HepG2 (cell line): ENCODE results near the gene ANO6. TPM values are rescaled to one million over a fixed set of nuclear protein-coding genes. Genes with fewer than 3 reads are reported as not detected.

ENCODE experiments used
- ARNTL ChIP-seq: sonication (generic); formaldehyde crosslinking; IDR thresholded peaks from 2 replicates; pipeline ENCODE4 v1.4.0; 2020; ENCODE audit warnings: mild to moderate bottlenecking, missing genetic modification reagents
- DMAP1 ChIP-seq: IDR thresholded peaks from 2 replicates; pipeline ENCODE4 v1.6.1; 2016
- DNMT1 ChIP-seq: sonication (generic); formaldehyde crosslinking; IDR thresholded peaks from 2 replicates; pipeline ENCODE4 v1.5.1; 2020; ENCODE audit warnings: mild to moderate bottlenecking, missing genetic modification reagents
- FOSL1 ChIP-seq: sonication (generic); formaldehyde crosslinking; IDR thresholded peaks from 2 replicates; pipeline ENCODE4 v1.9.0; 2021; ENCODE audit warnings: missing genetic modification reagents, borderline replicate concordance
- HOXA5 ChIP-seq: sonication (generic); formaldehyde crosslinking; IDR thresholded peaks from 2 replicates; pipeline ENCODE4 v1.4.0; 2020; ENCODE audit warnings: missing genetic modification reagents
- KLF16 ChIP-seq, 2 experiments: sonication (generic) in 1 of 2; formaldehyde crosslinking in 1 of 2; IDR thresholded peaks; 2 replicates each; pipeline versions ENCODE4 v1.6.1 to v1.8.0; 2016 to 2023; ENCODE audit warnings: missing genetic modification reagents in 2 of 2, missing compliant biosample characterization in 1 of 2
- PHF21A ChIP-seq: sonication (generic); formaldehyde crosslinking; IDR thresholded peaks from 2 replicates; pipeline ENCODE4 v1.5.0; 2020; ENCODE audit warnings: mild to moderate bottlenecking, missing genetic modification reagents
- POLR2AphosphoS5 ChIP-seq: IDR thresholded peaks from 2 replicates; pipeline ENCODE4 v1.6.1; 2012; ENCODE audit warnings: low read depth, low read length
- RFXANK ChIP-seq: IDR thresholded peaks from 2 replicates; pipeline ENCODE4 v1.6.1; 2016
- SKI ChIP-seq: fragments of 450-650 bp; IDR thresholded peaks from one replicate; pipeline ENCODE4 v1.6.1; 2018; ENCODE audit warnings: mild to moderate bottlenecking; ENCODE audit not compliant: partially characterized antibody
- SPEN ChIP-seq: sonication (generic); formaldehyde crosslinking; IDR thresholded peaks from 2 replicates; pipeline ENCODE4 v1.5.1; 2020; ENCODE audit warnings: low read depth, mild to moderate bottlenecking, missing genetic modification reagents
- SYNCRIP ChIP-seq: fragments of 200-400 bp; formaldehyde crosslinking; IDR thresholded peaks from 2 replicates; pipeline ENCODE4 v1.6.1; 2018; ENCODE audit warnings: mild to moderate bottlenecking, low read depth, low read length; ENCODE audit not compliant: insufficient read depth
- ZC3H4 ChIP-seq: sonication (generic); formaldehyde crosslinking; IDR thresholded peaks from 2 replicates; pipeline ENCODE4 v1.4.0; 2020; ENCODE audit warnings: missing genetic modification reagents, borderline replicate concordance
- ZNF124 ChIP-seq: sonication (generic); formaldehyde crosslinking; IDR thresholded peaks from 2 replicates; pipeline ENCODE4 v1.4.0; 2020; ENCODE audit warnings: missing genetic modification reagents
- ZNF350 ChIP-seq: sonication (generic); formaldehyde crosslinking; IDR thresholded peaks from 2 replicates; pipeline ENCODE4 v1.4.0; 2020; ENCODE audit warnings: mild to moderate bottlenecking, low read depth, missing genetic modification reagents, borderline replicate concordance
- ZNF546 ChIP-seq: sonication (generic); formaldehyde crosslinking; conservative IDR thresholded peaks from 2 replicates; pipeline ENCODE4 v1.8.1; 2023; ENCODE audit warnings: mild to moderate bottlenecking, missing genetic modification reagents
- ZNF589 ChIP-seq: sonication (generic); formaldehyde crosslinking; conservative IDR thresholded peaks from 2 replicates; pipeline ENCODE4 v1.8.0; 2022; ENCODE audit warnings: mild to moderate bottlenecking, moderate library complexity, missing genetic modification reagents
- ZSCAN29 ChIP-seq: sonication (generic); formaldehyde crosslinking; conservative IDR thresholded peaks from 2 replicates; pipeline ENCODE4 v1.4.0; 2020; ENCODE audit warnings: mild to moderate bottlenecking, missing genetic modification reagents
- polyA plus RNA-seq, 8 experiments: library from polyadenylated mRNA; depleted of rRNA in 3 of 8; stranded (reverse) in 7 of 8; unstranded in 1 of 8; fragments of >200 nt; fragmentation: Illumina TruSeq in 4 of 8; extraction: Trizol in 4 of 8; gene quantifications; 2 replicates each; pipeline versions ENCODE4 v1.2.1 to v1.2.3, GENCODE V29; 2011 to 2016; ENCODE audit warnings: low read depth in 4 of 8, missing spikeins in 1 of 8, mixed read lengths in 1 of 8; ENCODE audit not compliant: insufficient read depth in 1 of 8
- total RNA-seq, 5 experiments: library from RNA; depleted of rRNA; stranded (reverse); fragments of >200 nt; fragmentation: Illumina TruSeq; extraction: Trizol; gene quantifications; 2 replicates each; pipeline ENCODE4 v1.2.3, GENCODE V29; 2016; ENCODE audit warnings: low read depth in 1 of 5
- TF ChIP-seq, protein P1 (sequence below): sonication (generic); formaldehyde crosslinking; IDR thresholded peaks from 2 replicates; pipeline ENCODE4 v1.5.0; 2020; ENCODE audit warnings: mild to moderate bottlenecking, missing genetic modification reagents
- TF ChIP-seq, protein P2 (sequence below): sonication (generic); formaldehyde crosslinking; IDR thresholded peaks from 2 replicates; pipeline ENCODE4 v1.5.1; 2020; ENCODE audit warnings: missing genetic modification reagents, mild to moderate bottlenecking, borderline replicate concordance
- TF ChIP-seq, protein P3 (sequence below): sonication (generic); formaldehyde crosslinking; IDR thresholded peaks from 2 replicates; pipeline ENCODE4 v1.5.1; 2020; ENCODE audit warnings: mild to moderate bottlenecking, moderate library complexity, missing genetic modification reagents

The ANO6 gene
- total and polyA plus RNA-seq, 2 of the 13 experiments (the other 11 are each of a cell fraction or from before 2014, with no cell fraction given) = 37.8 to 57.1 TPM

DNA sequence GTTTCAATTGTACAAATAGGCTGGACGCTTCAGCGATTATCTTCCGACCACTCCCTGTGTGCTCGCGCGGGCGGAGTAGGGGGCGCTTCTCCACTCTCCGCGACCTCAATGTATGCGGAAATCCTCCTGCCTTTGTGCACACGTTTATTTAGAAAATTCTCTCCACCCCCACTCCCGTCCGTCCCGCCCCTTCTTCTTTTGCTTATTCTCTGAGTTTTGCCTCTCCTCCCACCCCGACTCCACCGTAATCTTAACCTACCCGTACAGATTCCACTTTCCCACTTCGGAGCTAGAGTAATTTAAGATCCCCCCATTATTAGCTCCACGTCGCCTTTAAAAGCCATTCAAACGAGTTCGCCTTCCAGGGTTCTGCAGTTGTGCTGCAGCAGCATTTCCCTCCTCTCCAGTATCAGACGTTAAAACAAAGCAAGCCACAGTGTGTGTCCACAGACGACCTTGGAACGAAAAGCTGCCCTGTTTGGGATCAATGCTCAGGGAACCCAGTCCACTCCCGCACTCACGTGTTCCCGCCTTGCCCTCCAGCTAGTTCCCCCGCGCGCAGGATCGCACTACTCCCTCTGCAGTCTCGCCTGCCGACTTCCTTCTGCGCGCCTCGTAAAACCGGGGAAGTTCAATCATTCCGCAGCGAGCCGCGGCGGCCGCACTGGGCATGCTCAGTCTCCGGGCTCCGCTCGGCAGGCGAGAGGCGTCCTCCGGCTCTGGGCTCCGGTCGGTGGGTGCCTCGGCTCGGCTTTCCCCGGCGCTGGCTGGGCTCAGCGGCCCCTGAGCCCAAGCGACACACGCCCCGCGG is at the start of gene ANO6 (continued):
- TF ChIP-seq FOSL1 (CRISPR knock-in tag) (no peak), DMAP1 (CRISPR knock-in tag) (peak; percentile 80; the same call in 1 of the 2 replicates), ZNF546 (CRISPR knock-in tag) (0 out of 2 replicates have a peak, but pooled peaks have one; percentile 70), ZC3H4 (CRISPR knock-in tag) (0 out of 2 replicates have a peak, but pooled peaks have one; percentile 47), PHF21A (0 out of 2 replicates have a peak, but pooled peaks have one; percentile 5), ZNF124 (peak; percentile 63; the same call in 1 of the 2 replicates), HOXA5 (CRISPR knock-in tag) (0 out of 2 replicates have a peak, but pooled peaks have one; percentile 29), KLF16 (CRISPR knock-in tag; IDR thresholded peaks at IDR 0.05) (0 out of 4 replicates have a peak, but pooled peaks of 1 of the 2 experiments have one; percentile 24), SYNCRIP (no peak), ZSCAN29 (CRISPR knock-in tag) (0 out of 2 replicates have a peak, but pooled peaks have one; percentile 28), ARNTL (CRISPR knock-in tag) (peak; percentile 95), DNMT1 (CRISPR knock-in tag) (no peak), SKI (peak; percentile 91), SPEN (CRISPR knock-in tag) (peak; percentile 35), ZNF350 (CRISPR knock-in tag) (peak; percentile 80; the same call in 1 of the 2 replicates), RFXANK (CRISPR knock-in tag) (no peak), POLR2AphosphoS5 (peak; percentile 66), ZNF589 (0 out of 2 replicates have a peak, but pooled peaks have one; percentile 39)
- TF ChIP-seq, protein P1, sequence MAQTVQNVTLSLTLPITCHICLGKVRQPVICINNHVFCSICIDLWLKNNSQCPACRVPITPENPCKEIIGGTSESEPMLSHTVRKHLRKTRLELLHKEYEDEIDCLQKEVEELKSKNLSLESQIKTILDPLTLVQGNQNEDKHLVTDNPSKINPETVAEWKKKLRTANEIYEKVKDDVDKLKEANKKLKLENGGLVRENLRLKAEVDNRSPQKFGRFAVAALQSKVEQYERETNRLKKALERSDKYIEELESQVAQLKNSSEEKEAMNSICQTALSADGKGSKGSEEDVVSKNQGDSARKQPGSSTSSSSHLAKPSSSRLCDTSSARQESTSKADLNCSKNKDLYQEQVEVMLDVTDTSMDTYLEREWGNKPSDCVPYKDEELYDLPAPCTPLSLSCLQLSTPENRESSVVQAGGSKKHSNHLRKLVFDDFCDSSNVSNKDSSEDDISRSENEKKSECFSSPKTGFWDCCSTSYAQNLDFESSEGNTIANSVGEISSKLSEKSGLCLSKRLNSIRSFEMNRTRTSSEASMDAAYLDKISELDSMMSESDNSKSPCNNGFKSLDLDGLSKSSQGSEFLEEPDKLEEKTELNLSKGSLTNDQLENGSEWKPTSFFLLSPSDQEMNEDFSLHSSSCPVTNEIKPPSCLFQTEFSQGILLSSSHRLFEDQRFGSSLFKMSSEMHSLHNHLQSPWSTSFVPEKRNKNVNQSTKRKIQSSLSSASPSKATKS (CRISPR knock-in tag) = 0 out of 2 replicates have a peak, but pooled peaks have one; percentile 35
- TF ChIP-seq, protein P2, sequence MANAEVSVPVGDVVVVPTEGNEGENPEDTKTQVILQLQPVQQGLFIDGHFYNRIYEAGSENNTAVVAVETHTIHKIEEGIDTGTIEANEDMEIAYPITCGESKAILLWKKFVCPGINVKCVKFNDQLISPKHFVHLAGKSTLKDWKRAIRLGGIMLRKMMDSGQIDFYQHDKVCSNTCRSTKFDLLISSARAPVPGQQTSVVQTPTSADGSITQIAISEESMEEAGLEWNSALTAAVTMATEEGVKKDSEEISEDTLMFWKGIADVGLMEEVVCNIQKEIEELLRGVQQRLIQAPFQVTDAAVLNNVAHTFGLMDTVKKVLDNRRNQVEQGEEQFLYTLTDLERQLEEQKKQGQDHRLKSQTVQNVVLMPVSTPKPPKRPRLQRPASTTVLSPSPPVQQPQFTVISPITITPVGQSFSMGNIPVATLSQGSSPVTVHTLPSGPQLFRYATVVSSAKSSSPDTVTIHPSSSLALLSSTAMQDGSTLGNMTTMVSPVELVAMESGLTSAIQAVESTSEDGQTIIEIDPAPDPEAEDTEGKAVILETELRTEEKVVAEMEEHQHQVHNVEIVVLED (CRISPR knock-in tag) = no peak
- TF ChIP-seq, protein P3, sequence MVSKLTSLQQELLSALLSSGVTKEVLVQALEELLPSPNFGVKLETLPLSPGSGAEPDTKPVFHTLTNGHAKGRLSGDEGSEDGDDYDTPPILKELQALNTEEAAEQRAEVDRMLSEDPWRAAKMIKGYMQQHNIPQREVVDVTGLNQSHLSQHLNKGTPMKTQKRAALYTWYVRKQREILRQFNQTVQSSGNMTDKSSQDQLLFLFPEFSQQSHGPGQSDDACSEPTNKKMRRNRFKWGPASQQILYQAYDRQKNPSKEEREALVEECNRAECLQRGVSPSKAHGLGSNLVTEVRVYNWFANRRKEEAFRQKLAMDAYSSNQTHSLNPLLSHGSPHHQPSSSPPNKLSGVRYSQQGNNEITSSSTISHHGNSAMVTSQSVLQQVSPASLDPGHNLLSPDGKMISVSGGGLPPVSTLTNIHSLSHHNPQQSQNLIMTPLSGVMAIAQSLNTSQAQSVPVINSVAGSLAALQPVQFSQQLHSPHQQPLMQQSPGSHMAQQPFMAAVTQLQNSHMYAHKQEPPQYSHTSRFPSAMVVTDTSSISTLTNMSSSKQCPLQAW (CRISPR knock-in tag) = 0 out of 2 replicates have a peak, but pooled peaks have one; percentile 57
